MM.1S (cell line): ENCODE results near the gene AMACR.

Experiments used
- DNase-seq: peaks from one replicate; pipeline ENCODE4 v3.0.0-alpha.2; 2015
- H2AFZ ChIP-seq: fragments of 300-600 bp; sonication (generic); 2 replicates; pipeline ENCODE4 v1.6.0; 2016; ENCODE audit warnings: antibody characterized with exemption, low read length
- H3F3A ChIP-seq: fragments of 300-600 bp; sonication (generic); 2 replicates; pipeline ENCODE4 v1.6.1; 2016; ENCODE audit warnings: mild to moderate bottlenecking, antibody characterized with exemption, low read length, moderate library complexity, mixed read lengths; ENCODE audit not compliant: insufficient read depth
- H3K27ac ChIP-seq: fragments of 300-600 bp; sonication (generic); 2 replicates; pipeline ENCODE4 v1.5.1; 2016; ENCODE audit warnings: mild to moderate bottlenecking, low read length
- H3K27me3 ChIP-seq: fragments of 300-600 bp; sonication (generic); replicated peaks from 2 replicates; pipeline ENCODE4 v1.6.0; 2016; ENCODE audit warnings: low read length; ENCODE audit not compliant: insufficient read depth
- H3K36me3 ChIP-seq: fragments of 300-600 bp; sonication (generic); replicated peaks from 2 replicates; pipeline ENCODE4 v1.6.1; 2016; ENCODE audit warnings: mild to moderate bottlenecking, low read length, mixed read lengths; ENCODE audit not compliant: insufficient read depth
- H3K4me1 ChIP-seq: fragments of 300-600 bp; sonication (generic); 2 replicates; pipeline ENCODE4 v1.6.1; 2016; ENCODE audit warnings: low read length, mixed read lengths
- H3K4me2 ChIP-seq: fragments of 300-600 bp; sonication (generic); 2 replicates; pipeline ENCODE4 v1.6.0; 2016; ENCODE audit warnings: low read depth, low read length
- H3K4me3 ChIP-seq: fragments of 300-600 bp; sonication (generic); 2 replicates; pipeline ENCODE4 v1.5.1; 2016; ENCODE audit warnings: low read length, mixed read lengths
- H3K79me2 ChIP-seq: fragments of 300-600 bp; sonication (generic); 2 replicates; pipeline ENCODE4 v1.6.1; 2016; ENCODE audit warnings: mixed run types, low read length, mixed read lengths
- H3K9ac ChIP-seq: fragments of 300-600 bp; sonication (generic); 2 replicates; pipeline ENCODE4 v1.6.1; 2016; ENCODE audit warnings: low read length, mixed read lengths
- H3K9me2 ChIP-seq: fragments of 300-600 bp; sonication (generic); replicated peaks from 2 replicates; pipeline ENCODE4 v1.6.1; 2016; ENCODE audit warnings: mild to moderate bottlenecking, low read length, mixed read lengths; ENCODE audit not compliant: insufficient read depth
- H3K9me3 ChIP-seq: fragments of 300-600 bp; sonication (generic); replicated peaks from 2 replicates; pipeline ENCODE4 v1.6.1; 2016; ENCODE audit warnings: mild to moderate bottlenecking, low read length, mixed read lengths; ENCODE audit not compliant: insufficient read depth
- H4K20me1 ChIP-seq: fragments of 300-600 bp; sonication (generic); 2 replicates; pipeline ENCODE4 v1.6.1; 2016; ENCODE audit warnings: mild to moderate bottlenecking, low read length, moderate library complexity, mixed read lengths; ENCODE audit not compliant: insufficient read depth
- EZH2 ChIP-seq: fragments of 300-600 bp; sonication (generic); optimal IDR thresholded peaks from 2 replicates; pipeline ENCODE3; 2017; ENCODE audit warnings: low read depth, mild to moderate bottlenecking, antibody characterized with exemption, low read length, mixed read lengths
- EZH2phosphoT487 ChIP-seq: fragments of 300-600 bp; sonication (generic); IDR thresholded peaks from 2 replicates; pipeline ENCODE4 v1.6.1; 2018; ENCODE audit warnings: antibody characterized with exemption, low read length
- TF ChIP-seq, protein P1 (sequence below): fragments of 300-600 bp; sonication (generic); IDR thresholded peaks from 2 replicates; pipeline ENCODE4 v1.5.1; 2016; ENCODE audit warnings: antibody characterized with exemption, low read length, mixed read lengths

Gene AMACR

GRCh38 chr5:34053133-34053532, 45.3 kb upstream of the AMACR start:
- Histone ChIP-seq H3K9me3 (no peaks in the 10 kb centered on the region), H3F3A (no peaks in the 10 kb centered on the region), H3K79me2 (no peaks in the 10 kb centered on the region), H3K4me3 (no peak overlapping the region), H4K20me1 (no peaks in the 10 kb centered on the region), H3K9me2 (no peaks in the 10 kb centered on the region), H2AFZ (no peak overlapping the region), H3K9ac (no peak overlapping the region), H3K4me1 (no peaks in the 10 kb centered on the region), H3K4me2 (no peak overlapping the region), H3K36me3 (no peaks in the 10 kb centered on the region), H3K27me3 (no peaks in the 10 kb centered on the region), H3K27ac (no peak overlapping the region)
- DNase-seq, result no peak
- TF ChIP-seq EZH2 (no peak), EZH2phosphoT487 (no peak)
- TF ChIP-seq, protein P1, sequence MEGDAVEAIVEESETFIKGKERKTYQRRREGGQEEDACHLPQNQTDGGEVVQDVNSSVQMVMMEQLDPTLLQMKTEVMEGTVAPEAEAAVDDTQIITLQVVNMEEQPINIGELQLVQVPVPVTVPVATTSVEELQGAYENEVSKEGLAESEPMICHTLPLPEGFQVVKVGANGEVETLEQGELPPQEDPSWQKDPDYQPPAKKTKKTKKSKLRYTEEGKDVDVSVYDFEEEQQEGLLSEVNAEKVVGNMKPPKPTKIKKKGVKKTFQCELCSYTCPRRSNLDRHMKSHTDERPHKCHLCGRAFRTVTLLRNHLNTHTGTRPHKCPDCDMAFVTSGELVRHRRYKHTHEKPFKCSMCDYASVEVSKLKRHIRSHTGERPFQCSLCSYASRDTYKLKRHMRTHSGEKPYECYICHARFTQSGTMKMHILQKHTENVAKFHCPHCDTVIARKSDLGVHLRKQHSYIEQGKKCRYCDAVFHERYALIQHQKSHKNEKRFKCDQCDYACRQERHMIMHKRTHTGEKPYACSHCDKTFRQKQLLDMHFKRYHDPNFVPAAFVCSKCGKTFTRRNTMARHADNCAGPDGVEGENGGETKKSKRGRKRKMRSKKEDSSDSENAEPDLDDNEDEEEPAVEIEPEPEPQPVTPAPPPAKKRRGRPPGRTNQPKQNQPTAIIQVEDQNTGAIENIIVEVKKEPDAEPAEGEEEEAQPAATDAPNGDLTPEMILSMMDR, result no peak

DNA sequence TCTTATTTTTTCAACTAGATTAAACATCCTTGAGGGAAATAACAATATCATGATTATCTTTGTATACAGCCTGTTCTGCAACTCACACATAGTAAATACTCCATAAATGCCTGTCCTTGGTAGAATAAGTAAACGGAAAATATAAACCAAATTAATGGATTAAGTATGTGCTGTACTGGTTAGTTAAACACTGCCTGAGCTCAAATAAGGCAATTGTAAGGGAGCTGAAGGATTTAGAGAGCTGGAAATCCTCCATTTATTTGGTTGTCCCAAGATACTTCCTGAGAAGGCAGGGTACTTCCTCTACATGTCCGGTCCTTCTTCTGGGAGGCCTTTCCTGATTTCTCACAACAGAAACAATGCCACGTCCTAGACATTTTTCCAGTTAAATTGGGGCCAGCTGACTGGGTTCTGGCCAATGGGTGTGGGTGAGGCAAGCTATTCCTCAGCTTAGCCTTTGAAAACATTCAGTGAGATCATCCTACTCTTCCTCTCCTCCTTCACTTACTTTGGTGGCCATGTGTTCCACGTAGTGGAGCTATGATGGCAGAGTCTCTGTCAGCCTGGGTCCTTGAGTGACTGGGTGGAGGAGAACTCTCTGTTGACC, 43.6 kb upstream of the AMACR start:
- Histone ChIP-seq H3K9me2 (no peaks in the 10 kb centered on the region), H3K4me2 (no peak overlapping the region), H3K9me3 (no peaks in the 10 kb centered on the region), H2AFZ (no peak overlapping the region), H3K36me3 (no peaks in the 10 kb centered on the region), H3K9ac (no peak overlapping the region), H4K20me1 (no peaks in the 10 kb centered on the region), H3K27ac (no peak overlapping the region), H3K4me1 (no peaks in the 10 kb centered on the region), H3K4me3 (no peak overlapping the region), H3F3A (no peaks in the 10 kb centered on the region), H3K27me3 (no peaks in the 10 kb centered on the region), H3K79me2 (no peaks in the 10 kb centered on the region)
- DNase-seq, result no peak
- TF ChIP-seq, protein P1, result no peak
- TF ChIP-seq EZH2 (no peak), EZH2phosphoT487 (no peak)

- no peak for TF ChIP-seq EZH2phosphoT487
- TF ChIP-seq, protein P1, result no peak
- no peak for TF ChIP-seq EZH2
- no peaks in the 10 kb centered on the region for H3K27me3 ChIP-seq
- no peak overlapping the region for H2AFZ ChIP-seq
- H3K27ac ChIP-seq, result no peak overlapping the region
- H4K20me1 ChIP-seq, result no peaks in the 10 kb centered on the region
- no peaks in the 10 kb centered on the region for H3K4me1 ChIP-seq
- H3K9me2 ChIP-seq, result no peaks in the 10 kb centered on the region
- no peaks in the 10 kb centered on the region for H3K9me3 ChIP-seq
- H3K79me2 ChIP-seq, result no peaks in the 10 kb centered on the region
- no peak overlapping the region for H3K4me2 ChIP-seq
- H3K4me3 ChIP-seq, result no peak overlapping the region
- no peaks in the 10 kb centered on the region for H3K36me3 ChIP-seq
- H3F3A ChIP-seq, result no peaks in the 10 kb centered on the region
- no peak overlapping the region for H3K9ac ChIP-seq
- no peak for DNase-seq
Measured at GRCh38 chr5:34047774-34048572, 40.1 kb upstream of the AMACR start.
